H1 (cell line): ENCODE results near the gene PI16. TPM values are rescaled to one million over a fixed set of nuclear protein-coding genes. Genes with fewer than 3 reads are reported as not detected.
A peak's percentile ranks its signal among the peaks of the same experiment; 100 is the strongest.

ENCODE experiments used
- CTCF ChIA-PET: fragments of 300-600 bp; sonication (Branson Sonifier 250); formaldehyde crosslinking; loops from one replicate; lab custom pipeline; 2021; ENCODE audit not compliant: partially characterized antibody; lab: Charles Lee
- POLR2A ChIA-PET: fragments of 300-600 bp; sonication (Branson Sonifier 250); formaldehyde crosslinking; loops from one replicate; lab custom pipeline; 2021; ENCODE audit warnings: inconsistent platforms; ENCODE audit not compliant: partially characterized antibody; lab: Charles Lee
- DNase-seq, 2 experiments: peaks; one replicate each; pipeline versions ENCODE4 v3.0.0 to v3.0.0-alpha.2; 2010 to 2022; ENCODE audit warnings: low spot score in 2 of 2, low read depth in 1 of 2, mixed read lengths in 1 of 2
- FAIRE-seq: peaks from 2 replicates; lab custom pipeline; 2011; peaks lifted over from hg19 to GRCh38; lab: Jason Lieb, UNC
- H2AFZ ChIP-seq: 2 replicates; pipeline ENCODE4 v1.8.1; 2012; ENCODE audit warnings: low read length, inconsistent platforms
- H2AK5ac ChIP-seq: 2 replicates; pipeline ENCODE4 v1.6.1; 2013; ENCODE audit warnings: low read depth, low read length
- H2BK120ac ChIP-seq: replicated peaks from 2 replicates; pipeline ENCODE3; 2013; ENCODE audit warnings: low read depth, low read length, inconsistent platforms
- H2BK12ac ChIP-seq: 2 replicates; pipeline ENCODE4 v1.6.1; 2013; ENCODE audit warnings: low read depth, low read length
- H2BK15ac ChIP-seq: 2 replicates; pipeline ENCODE4 v1.6.1; 2013; ENCODE audit warnings: low read length
- H2BK20ac ChIP-seq: 2 replicates; pipeline ENCODE4 v1.6.1; 2013; ENCODE audit warnings: low read length
- H2BK5ac ChIP-seq: 2 replicates; pipeline ENCODE4 v1.6.1; 2013; ENCODE audit warnings: low read depth, low read length
- H3K14ac ChIP-seq: 2 replicates; pipeline ENCODE4 v1.6.1; 2013; ENCODE audit warnings: inconsistent platforms; ENCODE audit not compliant: insufficient read length
- H3K18ac ChIP-seq: 2 replicates; pipeline ENCODE4 v1.6.1; 2013; ENCODE audit warnings: low read length; ENCODE audit errors: extremely low read depth
- H3K23ac ChIP-seq: 2 replicates; pipeline ENCODE4 v1.6.1; 2013; ENCODE audit warnings: inconsistent platforms; ENCODE audit not compliant: insufficient read length
- H3K23me2 ChIP-seq: 2 replicates; pipeline ENCODE4 v1.6.1; 2013; ENCODE audit warnings: low read depth, low read length
- H3K27ac ChIP-seq: 2 replicates; pipeline ENCODE4 v1.6.1; 2011; ENCODE audit warnings: low read depth, low read length, inconsistent platforms
- H3K27me3 ChIP-seq, 4 experiments: replicated peaks in 1 of 4; 1 replicate in 1 of 4; 2 replicates in 3 of 4; pipeline versions ENCODE4 v1.6.1 to v1.8.1; 2011 to 2013; ENCODE audit warnings: low read length in 3 of 4, mild to moderate bottlenecking in 3 of 4, inconsistent platforms in 2 of 4, mixed read lengths in 2 of 4, moderate library complexity in 1 of 4; ENCODE audit not compliant: control insufficient read depth in 3 of 4, insufficient read depth in 3 of 4; ENCODE audit errors: extremely low read depth in 1 of 4
- H3K36me3 ChIP-seq, 4 experiments: 2 replicates each; pipeline versions ENCODE4 v1.6.1 to v1.8.1; 2011 to 2013; ENCODE audit warnings: mild to moderate bottlenecking in 4 of 4, low read length in 3 of 4, moderate library complexity in 2 of 4, control low read depth in 1 of 4, inconsistent platforms in 1 of 4; ENCODE audit not compliant: insufficient read depth in 4 of 4, control insufficient read depth in 2 of 4
- H3K4ac ChIP-seq: replicated peaks from 2 replicates; pipeline ENCODE3; 2013; ENCODE audit warnings: low read length, low read depth, mixed read lengths, inconsistent platforms; ENCODE audit not compliant: insufficient read length
- H3K4me1 ChIP-seq, 4 experiments: replicated peaks in 1 of 4; 1 replicate in 1 of 4; 2 replicates in 3 of 4; pipeline versions ENCODE4 v1.6.1 to v1.8.1; 2011 to 2013; ENCODE audit warnings: low read length in 3 of 4, inconsistent platforms in 2 of 4, mixed read lengths in 1 of 4; ENCODE audit not compliant: insufficient read depth in 4 of 4, control insufficient read depth in 3 of 4
- H3K4me2 ChIP-seq, 2 experiments: 2 replicates each; pipeline versions ENCODE4 v1.6.1 to v1.8.1; 2011 to 2013; ENCODE audit warnings: low read depth in 2 of 2, low read length in 2 of 2, control low read depth in 1 of 2, inconsistent platforms in 1 of 2, mild to moderate bottlenecking in 1 of 2; ENCODE audit not compliant: insufficient read depth in 1 of 2
- H3K4me3 ChIP-seq, 4 experiments: fragments of 200-600, 300-600 bp in 1 of 4; sonication (generic), shearing (Covaris generic), sonication (Bioruptor Twin) in 1 of 4; 2 replicates each; pipeline versions ENCODE4 v1.5.1 to v1.8.1; 2011 to 2016; ENCODE audit warnings: low read length in 4 of 4, low read depth in 3 of 4, control low read depth in 2 of 4, inconsistent platforms in 2 of 4, mild to moderate bottlenecking in 2 of 4, mixed read lengths in 1 of 4, moderate library complexity in 1 of 4; ENCODE audit not compliant: insufficient read depth in 2 of 4; ENCODE audit errors: extremely low read depth in 1 of 4
- H3K56ac ChIP-seq: replicated peaks from 2 replicates; pipeline ENCODE3; 2013; ENCODE audit warnings: low read depth, mild to moderate bottlenecking, mixed read lengths, low read length, inconsistent platforms; ENCODE audit not compliant: insufficient read length
- H3K79me1 ChIP-seq: 2 replicates; pipeline ENCODE4 v1.6.1; 2013; ENCODE audit warnings: low read depth, low read length, control low read depth
- H3K79me2 ChIP-seq, 2 experiments: 2 replicates each; pipeline versions ENCODE4 v1.6.1 to v1.8.1; 2012 to 2013; ENCODE audit warnings: low read length in 2 of 2, mild to moderate bottlenecking in 2 of 2, inconsistent platforms in 1 of 2; ENCODE audit not compliant: insufficient read depth in 2 of 2, control insufficient read depth in 1 of 2
- H3K9ac ChIP-seq, 4 experiments: replicated peaks in 1 of 4; 1 replicate in 1 of 4; 2 replicates in 3 of 4; pipeline versions ENCODE4 v1.6.1 to v1.8.1; 2011 to 2013; ENCODE audit warnings: low read depth in 3 of 4, low read length in 3 of 4, control low read depth in 2 of 4, mild to moderate bottlenecking in 2 of 4, moderate library complexity in 2 of 4, inconsistent platforms in 1 of 4; ENCODE audit errors: extremely low read depth in 1 of 4
- H3K9me3 ChIP-seq, 2 experiments: 2 replicates each; pipeline versions ENCODE4 v1.6.1 to v1.8.1; 2012 to 2013; ENCODE audit warnings: mild to moderate bottlenecking in 2 of 2, moderate library complexity in 2 of 2, control low read depth in 1 of 2, inconsistent platforms in 1 of 2, low read depth in 1 of 2, low read length in 1 of 2, mixed read lengths in 1 of 2; ENCODE audit not compliant: insufficient read depth in 2 of 2
- H4K20me1 ChIP-seq, 2 experiments: replicated peaks in 1 of 2; 2 replicates each; pipeline versions ENCODE3 to v1.8.1; 2011 to 2013; ENCODE audit warnings: inconsistent platforms in 2 of 2, low read length in 2 of 2, mild to moderate bottlenecking in 1 of 2; ENCODE audit not compliant: insufficient read depth in 2 of 2, control insufficient read depth in 1 of 2
- H4K5ac ChIP-seq: 2 replicates; pipeline ENCODE4 v1.6.1; 2013; ENCODE audit warnings: low read length, low read depth, mixed read lengths, inconsistent platforms; ENCODE audit not compliant: insufficient read length
- H4K8ac ChIP-seq: 2 replicates; pipeline ENCODE4 v1.8.0; 2013; ENCODE audit warnings: mild to moderate bottlenecking, moderate library complexity, low read length, inconsistent platforms; ENCODE audit not compliant: insufficient read depth; ENCODE audit errors: extremely low read depth
- H4K91ac ChIP-seq: replicated peaks from 2 replicates; pipeline ENCODE3; 2013; ENCODE audit warnings: low read length, mixed read lengths, inconsistent platforms; ENCODE audit not compliant: insufficient read length
- POU5F1 ChIP-seq: IDR thresholded peaks from 2 replicates; pipeline ENCODE4 v1.6.1; 2011; ENCODE audit warnings: low read depth, mild to moderate bottlenecking, low read length, moderate library complexity
- SAP30 ChIP-seq: fragments of 300-600 bp; sonication (generic); IDR thresholded peaks from 2 replicates; pipeline ENCODE4 v1.7.1; 2012; ENCODE audit warnings: low read length, moderate library complexity, mild to moderate bottlenecking, inconsistent platforms; ENCODE audit not compliant: insufficient read depth, insufficient replicate concordance
- WGBS, 2 experiments: shearing (Covaris generic) in 1 of 2; methylation state at CpG; one replicate each; pipeline versions ENCODE4 v1.1.6 to v1.1.7; 2013 to 2015; ENCODE audit warnings: low lambda C conversion rate in 2 of 2, mixed read lengths in 2 of 2, inconsistent platforms in 1 of 2, low coverage in 1 of 2, missing lambda C conversion rate in 1 of 2; ENCODE audit not compliant: insufficient replicate concordance in 2 of 2, insufficient coverage in 1 of 2, insufficient read length in 1 of 2; ENCODE audit errors: extremely low coverage in 1 of 2, missing lambda C conversion rate in 1 of 2; 5-methylcytosine and 5-hydroxymethylcytosine counted together
- polyA plus RNA-seq, 7 experiments: library from polyadenylated mRNA; depleted of rRNA in 3 of 7; stranded (reverse) in 5 of 7; unstranded in 2 of 7; fragments of >200 nt in 5 of 7; fragments of 200-250 nt in 2 of 7; gene quantifications; 1 replicate in 5 of 7; 2 replicates in 1 of 7; 4 replicates in 1 of 7; pipeline versions ENCODE4 v1.2.1 to v1.2.3, GENCODE V29; 2011 to 2013; ENCODE audit warnings: missing spikeins in 2 of 7, mixed read lengths in 2 of 7
- total RNA-seq: library from RNA; stranded (reverse); fragmentation: NEBNext Ultra II Directional; extraction: Animal tissue kit (Norgen Biotek cat#: 25700); gene quantifications from 2 replicates; pipeline ENCODE4 v1.2.1, GENCODE V29; 2021

The PI16 gene
- total and polyA plus RNA-seq, 2 of the 8 experiments (the other 6 are each of a cell fraction or from before 2014, with no cell fraction given), result 0.05 TPM; not detected in 1

DNA sequence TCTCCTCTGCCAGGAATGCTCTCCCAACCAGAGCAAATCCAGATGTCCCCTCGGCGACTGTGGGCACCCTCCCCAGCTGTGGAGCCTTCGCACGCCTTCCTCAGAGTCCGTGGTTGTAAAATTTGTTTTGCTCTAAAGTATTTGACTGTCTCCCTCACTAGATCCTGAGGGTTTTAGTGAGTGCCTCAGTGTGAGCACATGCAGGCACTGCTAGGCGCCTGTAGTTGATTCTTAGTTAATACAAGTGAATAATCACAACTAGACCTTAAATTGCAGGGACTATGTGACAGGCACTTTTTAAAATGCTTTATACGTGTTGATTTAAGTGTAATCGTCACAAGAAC, 32.1 kb downstream of the PI16 start:
- H3K27me3 ChIP-seq, result no peaks in the 10 kb centered on the region; a peak in 1 of 7 replicates
- H3K79me1 ChIP-seq, result peaks cover 12% of the 10 kb centered on the region
- peak overlapping the region; percentile 90 for H3K18ac ChIP-seq
- peak overlapping the region; percentile 55 for H2BK5ac ChIP-seq
- peak overlapping the region; percentile 84 to 94 (median 90) for H3K4me3 ChIP-seq
- H4K91ac ChIP-seq, result peak overlapping the region; percentile 75
- H3K36me3 ChIP-seq, result no peaks in the 10 kb centered on the region
- peaks cover 14 to 24% of the 10 kb centered on the region in 2 experiments for H4K20me1 ChIP-seq
- peak overlapping the region; percentile 67 for H3K56ac ChIP-seq
- peaks cover 13% of the 10 kb centered on the region; the same call in 1 of the 2 replicates for H3K23me2 ChIP-seq
- 0 out of 2 replicates have a peak overlapping the region, but pooled peaks have one; percentile 31 for H2BK15ac ChIP-seq
- POLR2A ChIA-PET, result interaction anchor here (0.8 to 1.8 kb wide), 17 partner anchors 8 to 236 kb away, joined by 3 to 9 read pairs (median 5); partner anchors contain the start of genes C6orf89, FGD2 and PPIL1
- H3K4ac ChIP-seq, result peak overlapping the region; percentile 66
- H2BK20ac ChIP-seq, result no peak overlapping the region
- H2BK120ac ChIP-seq, result peak overlapping the region; percentile 43
- DNase-seq (no peak), FAIRE-seq (no peak)
- peaks cover 32 to 42% of the 10 kb centered on the region in 2 experiments for H3K79me2 ChIP-seq
- CTCF ChIA-PET, result interaction anchor here (0.6 to 14.9 kb wide), 5 partner anchors 9 to 224 kb away, joined by 3 to 237 read pairs (median 3); no protein-coding TSS in a partner anchor
- 9% methylated on average over 8 of the region's 8 CpGs; no CpG with 5 or more reads in 1 of the 2 experiments for WGBS, 2 experiments
- 0 out of 2 replicates have a peak overlapping the region, but pooled peaks have one; percentile 84 for H2BK12ac ChIP-seq
- H3K9me3 ChIP-seq, result no peaks in the 10 kb centered on the region
- H4K8ac ChIP-seq, result peak overlapping the region; percentile 92
- H3K14ac ChIP-seq, result no peak overlapping the region
- H3K23ac ChIP-seq, result no peak overlapping the region
- H2AFZ ChIP-seq, result no peak overlapping the region
- peak overlapping the region; percentile 72 to 97 for H3K4me2 ChIP-seq
- peak overlapping the region; percentile 91 for H3K27ac ChIP-seq
- peak overlapping the region; percentile 80 to 92 (median 82) for H3K9ac ChIP-seq
- H4K5ac ChIP-seq, result peak overlapping the region; percentile 33
- H3K4me1 ChIP-seq, result peaks cover 0 to 12% (median 5%) of the 10 kb centered on the region in 4 experiments; a peak in 6 of 7 replicates
- no peak for TF ChIP-seq SAP30
- TF ChIP-seq POU5F1, result no peak
- no peak overlapping the region; the same call in 1 of the 2 replicates for H2AK5ac ChIP-seq
